Stimulated activated CD8-positive, alpha-beta memory T cell treated with anti-CD3 and anti-CD28 coated beads, Interleukin-4, amount 100 ng/mL, for 24 hours (primary cell): ENCODE data around the gene MESP1.
"Not testable (repeated sequence)": the region's sequence is repeated elsewhere in the genome, so short reads cannot be mapped to it uniquely, and the experiment has no call there.

Experiments used
- DNase-seq: peaks from one replicate; pipeline ENCODE4 v3.0.0-alpha.2; 2020; ENCODE audit warnings: low read depth

MESP1 gene

GRCh38 chr15:89750560-89751542, at the start of gene MESP1:
MESP1 (minus strand) TSS chr15:89751249; CDS start chr15:89751231, 18 bp downstream.
- DNase-seq, result peak; percentile 82

- DNase-seq, result no peak
Observed at GRCh38 chr15:89799918-89800498, 49.0 kb upstream of the MESP1 start.

- no peak for DNase-seq
Observed at GRCh38 chr15:89799011-89799911, 48.2 kb upstream of the MESP1 start.

GRCh38 chr15:89797678-89798201, 46.7 kb upstream of the MESP1 start:
- DNase-seq, result no peak

GRCh38 chr15:89795996-89796395, 44.9 kb upstream of the MESP1 start:
- no peak for DNase-seq

- no peak for DNase-seq
Observed at GRCh38 chr15:89794627-89795241, 43.7 kb upstream of the MESP1 start.

GRCh38 chr15:89792106-89792805, 41.2 kb upstream of the MESP1 start:
- no peak for DNase-seq

- DNase-seq, result no peak
Observed at GRCh38 chr15:89790661-89791060, 39.6 kb upstream of the MESP1 start.

GRCh38 chr15:89790206-89790605, 39.2 kb upstream of the MESP1 start:
- no peak for DNase-seq

- DNase-seq, result not testable (repeated sequence)
Observed at GRCh38 chr15:89788585-89788984, 37.5 kb upstream of the MESP1 start.

GRCh38 chr15:89787944-89788343, 36.9 kb upstream of the MESP1 start:
- DNase-seq, result no peak

- DNase-seq, result no peak
Observed at GRCh38 chr15:89785774-89786140, 34.7 kb upstream of the MESP1 start.

GRCh38 chr15:89785064-89785773, 34.2 kb upstream of the MESP1 start:
- no peak for DNase-seq

- DNase-seq, result no peak
Observed at GRCh38 chr15:89784686-89784960, 33.6 kb upstream of the MESP1 start.

GRCh38 chr15:89783861-89784685, 33.0 kb upstream of the MESP1 start:
- DNase-seq, result no peak

- no peak for DNase-seq
Observed at GRCh38 chr15:89783111-89783860, 32.2 kb upstream of the MESP1 start.

- not testable (repeated sequence) for DNase-seq
Observed at GRCh38 chr15:89782619-89782950, 31.5 kb upstream of the MESP1 start.

- no peak for DNase-seq
Observed at GRCh38 chr15:89781891-89782618, 31.0 kb upstream of the MESP1 start.
